ENCODE data around the gene CEACAM20. TPM values are rescaled to one million over a fixed set of nuclear protein-coding genes. Genes with fewer than 3 reads are reported as not detected.
A peak's percentile ranks its signal among the peaks of the same experiment; 100 is the strongest.

Gene CEACAM20
- total and polyA plus RNA-seq, 2 of the 13 experiments (the other 11 are each of a cell fraction or from before 2014, with no cell fraction given) = 0.04 TPM; not detected in 1

DNA sequence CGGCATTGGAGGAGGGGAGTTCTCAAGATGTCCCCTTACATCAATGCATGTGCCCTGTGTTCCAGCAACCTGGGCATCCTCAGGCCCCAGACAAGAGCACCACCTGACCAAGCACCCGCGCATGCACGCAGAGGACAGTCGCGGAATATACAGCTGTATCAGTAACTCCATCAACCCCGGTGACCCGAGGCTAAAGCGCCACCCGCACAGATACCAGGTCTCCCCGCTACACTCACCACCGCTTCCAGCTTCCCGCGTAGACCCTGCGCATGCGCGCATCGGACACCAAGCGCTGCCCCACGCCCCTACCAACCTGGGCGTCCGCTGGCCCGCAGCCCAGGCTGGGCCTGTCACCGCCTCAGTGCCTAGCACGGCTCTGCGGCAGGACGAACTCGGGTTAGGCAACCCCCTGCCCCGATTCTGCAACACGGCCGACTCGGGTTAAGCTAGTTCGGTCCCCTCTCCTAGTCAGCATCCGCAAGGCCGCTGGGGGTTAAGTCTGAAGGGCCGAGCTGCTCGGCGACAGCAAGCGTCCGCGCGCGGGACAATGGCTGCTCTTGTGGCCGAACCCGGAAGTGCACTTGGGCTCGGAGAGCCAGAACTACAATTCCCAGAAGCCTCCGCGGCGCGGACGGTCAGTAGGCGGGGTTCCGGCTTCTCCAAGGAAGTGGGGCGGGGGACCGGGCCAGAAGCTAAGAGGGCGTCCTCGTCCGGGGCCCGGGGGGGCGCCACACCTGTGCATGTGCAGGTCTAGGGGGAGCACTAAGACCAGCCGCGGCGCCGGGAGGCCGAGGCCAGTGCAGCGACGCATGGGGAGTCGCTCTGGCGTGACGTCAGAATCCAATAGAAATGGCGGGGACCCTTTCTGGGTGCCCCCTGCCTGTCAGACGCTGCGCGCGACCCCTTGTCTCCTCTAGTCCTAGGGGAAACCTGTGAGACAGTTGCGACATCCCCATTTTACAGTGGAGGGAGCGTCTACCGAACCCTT, 29.2 kb downstream of the CEACAM20 start, which contains the start of gene ZNF180 (continued):
- TF ChIP-seq ZKSCAN5 (CRISPR knock-in tag; IDR thresholded peaks at IDR 0.05) = no peak
- TF ChIP-seq, protein P1, sequence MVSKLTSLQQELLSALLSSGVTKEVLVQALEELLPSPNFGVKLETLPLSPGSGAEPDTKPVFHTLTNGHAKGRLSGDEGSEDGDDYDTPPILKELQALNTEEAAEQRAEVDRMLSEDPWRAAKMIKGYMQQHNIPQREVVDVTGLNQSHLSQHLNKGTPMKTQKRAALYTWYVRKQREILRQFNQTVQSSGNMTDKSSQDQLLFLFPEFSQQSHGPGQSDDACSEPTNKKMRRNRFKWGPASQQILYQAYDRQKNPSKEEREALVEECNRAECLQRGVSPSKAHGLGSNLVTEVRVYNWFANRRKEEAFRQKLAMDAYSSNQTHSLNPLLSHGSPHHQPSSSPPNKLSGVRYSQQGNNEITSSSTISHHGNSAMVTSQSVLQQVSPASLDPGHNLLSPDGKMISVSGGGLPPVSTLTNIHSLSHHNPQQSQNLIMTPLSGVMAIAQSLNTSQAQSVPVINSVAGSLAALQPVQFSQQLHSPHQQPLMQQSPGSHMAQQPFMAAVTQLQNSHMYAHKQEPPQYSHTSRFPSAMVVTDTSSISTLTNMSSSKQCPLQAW (CRISPR knock-in tag; IDR thresholded peaks at IDR 0.05) = no peak; the same call in 1 of the 2 replicates
- 0 out of 2 replicates have a peak, but pooled peaks have one; percentile 32 for TF ChIP-seq CBFB (CRISPR knock-in tag; IDR thresholded peaks at IDR 0.05)
- TF ChIP-seq, protein P2, sequence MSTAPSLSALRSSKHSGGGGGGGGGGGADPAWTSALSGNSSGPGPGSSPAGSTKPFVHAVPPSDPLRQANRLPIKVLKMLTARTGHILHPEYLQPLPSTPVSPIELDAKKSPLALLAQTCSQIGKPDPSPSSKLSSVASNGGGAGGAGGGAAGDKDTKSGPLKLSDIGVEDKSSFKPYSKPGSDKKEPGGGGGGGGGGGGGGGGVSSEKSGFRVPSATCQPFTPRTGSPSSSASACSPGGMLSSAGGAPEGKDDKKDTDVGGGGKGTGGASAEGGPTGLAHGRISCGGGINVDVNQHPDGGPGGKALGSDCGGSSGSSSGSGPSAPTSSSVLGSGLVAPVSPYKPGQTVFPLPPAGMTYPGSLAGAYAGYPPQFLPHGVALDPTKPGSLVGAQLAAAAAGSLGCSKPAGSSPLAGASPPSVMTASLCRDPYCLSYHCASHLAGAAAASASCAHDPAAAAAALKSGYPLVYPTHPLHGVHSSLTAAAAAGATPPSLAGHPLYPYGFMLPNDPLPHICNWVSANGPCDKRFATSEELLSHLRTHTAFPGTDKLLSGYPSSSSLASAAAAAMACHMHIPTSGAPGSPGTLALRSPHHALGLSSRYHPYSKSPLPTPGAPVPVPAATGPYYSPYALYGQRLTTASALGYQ (CRISPR knock-in tag; IDR thresholded peaks at IDR 0.05) = no peak
- TF ChIP-seq, protein P3, sequence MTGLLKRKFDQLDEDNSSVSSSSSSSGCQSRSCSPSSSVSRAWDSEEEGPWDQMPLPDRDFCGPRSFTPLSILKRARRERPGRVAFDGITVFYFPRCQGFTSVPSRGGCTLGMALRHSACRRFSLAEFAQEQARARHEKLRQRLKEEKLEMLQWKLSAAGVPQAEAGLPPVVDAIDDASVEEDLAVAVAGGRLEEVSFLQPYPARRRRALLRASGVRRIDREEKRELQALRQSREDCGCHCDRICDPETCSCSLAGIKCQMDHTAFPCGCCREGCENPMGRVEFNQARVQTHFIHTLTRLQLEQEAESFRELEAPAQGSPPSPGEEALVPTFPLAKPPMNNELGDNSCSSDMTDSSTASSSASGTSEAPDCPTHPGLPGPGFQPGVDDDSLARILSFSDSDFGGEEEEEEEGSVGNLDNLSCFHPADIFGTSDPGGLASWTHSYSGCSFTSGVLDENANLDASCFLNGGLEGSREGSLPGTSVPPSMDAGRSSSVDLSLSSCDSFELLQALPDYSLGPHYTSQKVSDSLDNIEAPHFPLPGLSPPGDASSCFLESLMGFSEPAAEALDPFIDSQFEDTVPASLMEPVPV (CRISPR knock-in tag; IDR thresholded peaks at IDR 0.05) = peak; percentile 85
- peak; percentile 88 for TF ChIP-seq ZNF264 (CRISPR knock-in tag; IDR thresholded peaks at IDR 0.05)
- no peak; a peak in 1 of 4 replicates for TF ChIP-seq NR2F1 (CRISPR knock-in tag; IDR thresholded peaks at IDR 0.05)
- peak; percentile 70; the same call in 1 of the 2 replicates for TF ChIP-seq ZNF747 (CRISPR knock-in tag; IDR thresholded peaks at IDR 0.05; ENCODE audit: borderline replicate concordance)
- TF ChIP-seq, protein P4, sequence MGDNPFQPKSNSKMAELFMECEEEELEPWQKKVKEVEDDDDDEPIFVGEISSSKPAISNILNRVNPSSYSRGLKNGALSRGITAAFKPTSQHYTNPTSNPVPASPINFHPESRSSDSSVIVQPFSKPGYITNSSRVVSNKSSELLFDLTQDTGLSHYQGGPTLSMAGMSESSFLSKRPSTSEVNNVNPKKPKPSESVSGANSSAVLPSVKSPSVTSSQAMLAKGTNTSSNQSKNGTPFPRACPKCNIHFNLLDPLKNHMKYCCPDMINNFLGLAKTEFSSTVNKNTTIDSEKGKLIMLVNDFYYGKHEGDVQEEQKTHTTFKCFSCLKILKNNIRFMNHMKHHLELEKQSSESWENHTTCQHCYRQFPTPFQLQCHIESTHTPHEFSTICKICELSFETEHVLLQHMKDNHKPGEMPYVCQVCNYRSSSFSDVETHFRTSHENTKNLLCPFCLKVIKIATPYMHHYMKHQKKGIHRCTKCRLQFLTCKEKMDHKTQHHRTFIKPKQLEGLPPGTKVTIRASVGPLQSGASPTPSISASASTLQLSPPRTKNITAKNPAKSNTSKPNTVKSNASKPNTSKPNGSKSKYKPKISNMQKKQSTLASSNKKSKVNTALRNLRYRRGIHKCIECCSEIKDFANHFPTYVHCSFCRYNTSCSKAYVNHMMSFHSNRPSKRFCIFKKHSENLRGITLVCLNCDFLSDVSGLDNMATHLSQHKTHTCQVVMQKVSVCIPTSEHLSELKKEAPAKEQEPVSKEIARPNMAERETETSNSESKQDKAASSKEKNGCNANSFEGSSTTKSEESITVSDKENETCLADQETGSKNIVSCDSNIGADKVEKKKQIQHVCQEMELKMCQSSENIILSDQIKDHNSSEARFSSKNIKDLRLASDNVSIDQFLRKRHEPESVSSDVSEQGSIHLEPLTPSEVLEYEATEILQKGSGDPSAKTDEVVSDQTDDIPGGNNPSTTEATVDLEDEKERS (CRISPR knock-in tag; IDR thresholded peaks at IDR 0.05) = peak; percentile 96
- TF ChIP-seq, protein P5, sequence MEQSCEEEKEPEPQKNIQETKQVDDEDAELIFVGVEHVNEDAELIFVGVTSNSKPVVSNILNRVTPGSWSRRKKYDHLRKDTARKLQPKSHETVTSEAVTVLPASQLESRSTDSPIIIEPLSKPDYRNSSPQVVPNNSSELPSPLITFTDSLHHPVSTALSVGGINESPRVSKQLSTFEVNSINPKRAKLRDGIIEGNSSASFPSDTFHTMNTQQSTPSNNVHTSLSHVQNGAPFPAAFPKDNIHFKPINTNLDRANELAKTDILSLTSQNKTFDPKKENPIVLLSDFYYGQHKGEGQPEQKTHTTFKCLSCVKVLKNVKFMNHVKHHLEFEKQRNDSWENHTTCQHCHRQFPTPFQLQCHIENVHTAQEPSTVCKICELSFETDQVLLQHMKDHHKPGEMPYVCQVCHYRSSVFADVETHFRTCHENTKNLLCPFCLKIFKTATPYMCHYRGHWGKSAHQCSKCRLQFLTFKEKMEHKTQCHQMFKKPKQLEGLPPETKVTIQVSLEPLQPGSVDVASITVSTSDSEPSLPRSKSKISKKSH (CRISPR knock-in tag; IDR thresholded peaks at IDR 0.05; ENCODE audit: borderline replicate concordance) = peak; percentile 76; the same call in 1 of the 2 replicates
- peak; percentile 55; the same call in 1 of the 2 replicates for TF ChIP-seq HNRNPL (IDR thresholded peaks at IDR 0.05; ENCODE audit: low read depth, low read length)
- peak; percentile 82 for TF ChIP-seq WIZ (CRISPR knock-in tag; IDR thresholded peaks at IDR 0.05)
- TF ChIP-seq ZMYM3 (CRISPR knock-in tag; IDR thresholded peaks at IDR 0.05) = peak; percentile 65; the same call in 1 of the 2 replicates
- no peak for TF ChIP-seq ZNF674 (CRISPR knock-in tag; IDR thresholded peaks at IDR 0.05; ENCODE audit: low read depth)

All from HepG2 (cell line).